ENCODE measurements around the gene KCTD2.
"Not testable (repeated sequence)": the region's sequence is repeated elsewhere in the genome, so short reads cannot be mapped to it uniquely, and the experiment has no call there.

The KCTD2 gene

DNA sequence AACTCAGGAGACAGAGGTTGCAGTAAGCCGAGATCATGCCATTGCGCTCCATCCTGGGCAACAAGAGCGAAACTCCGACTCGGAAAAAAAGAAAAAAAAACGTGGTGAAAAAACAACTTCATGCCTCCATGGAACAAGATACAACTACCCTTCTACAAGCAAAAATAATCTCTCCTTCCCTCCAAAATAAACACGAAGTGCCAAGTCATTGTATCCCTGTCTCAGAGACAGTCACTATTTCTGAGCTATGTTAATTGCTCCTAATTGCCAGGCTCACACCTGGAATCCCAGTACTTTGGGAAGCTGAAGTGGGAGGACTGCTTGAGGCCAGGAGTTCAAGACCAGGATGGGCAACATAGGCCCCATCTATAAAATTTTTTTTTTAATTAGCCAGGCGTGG lies 21.7 kb downstream of the KCTD2 start:
- no peaks in the 10 kb centered on the region for H3K9me2 ChIP-seq (replicated peaks; ENCODE audit: control insufficient read depth, low read length)
- no peaks in the 10 kb centered on the region for H3K9me3 ChIP-seq (ENCODE audit: control insufficient read depth, insufficient read depth, low read length)
- H3K4me1 ChIP-seq (ENCODE audit: control insufficient read depth, low read length) = no peaks in the 10 kb centered on the region
- no peak overlapping the region for H3K27ac ChIP-seq (ENCODE audit: low read depth, low read length)
- no peak overlapping the region for H3K4me3 ChIP-seq (ENCODE audit: low read length)
- no peaks in the 10 kb centered on the region for H4K20me1 ChIP-seq (ENCODE audit: control insufficient read depth, insufficient read depth, low read depth, low read length)
- H3K27me3 ChIP-seq (ENCODE audit: control insufficient read depth, low read length) = no peaks in the 10 kb centered on the region
- TF ChIP-seq, protein P1, sequence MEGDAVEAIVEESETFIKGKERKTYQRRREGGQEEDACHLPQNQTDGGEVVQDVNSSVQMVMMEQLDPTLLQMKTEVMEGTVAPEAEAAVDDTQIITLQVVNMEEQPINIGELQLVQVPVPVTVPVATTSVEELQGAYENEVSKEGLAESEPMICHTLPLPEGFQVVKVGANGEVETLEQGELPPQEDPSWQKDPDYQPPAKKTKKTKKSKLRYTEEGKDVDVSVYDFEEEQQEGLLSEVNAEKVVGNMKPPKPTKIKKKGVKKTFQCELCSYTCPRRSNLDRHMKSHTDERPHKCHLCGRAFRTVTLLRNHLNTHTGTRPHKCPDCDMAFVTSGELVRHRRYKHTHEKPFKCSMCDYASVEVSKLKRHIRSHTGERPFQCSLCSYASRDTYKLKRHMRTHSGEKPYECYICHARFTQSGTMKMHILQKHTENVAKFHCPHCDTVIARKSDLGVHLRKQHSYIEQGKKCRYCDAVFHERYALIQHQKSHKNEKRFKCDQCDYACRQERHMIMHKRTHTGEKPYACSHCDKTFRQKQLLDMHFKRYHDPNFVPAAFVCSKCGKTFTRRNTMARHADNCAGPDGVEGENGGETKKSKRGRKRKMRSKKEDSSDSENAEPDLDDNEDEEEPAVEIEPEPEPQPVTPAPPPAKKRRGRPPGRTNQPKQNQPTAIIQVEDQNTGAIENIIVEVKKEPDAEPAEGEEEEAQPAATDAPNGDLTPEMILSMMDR (IDR thresholded peaks at IDR 0.05; ENCODE audit: low read depth, low read length, poor library complexity, severe bottlenecking) = no peak
- no peak for TF ChIP-seq EZH2phosphoT487 (IDR thresholded peaks at IDR 0.05; ENCODE audit: borderline replicate concordance, low read length)
- no peaks in the 10 kb centered on the region for H3F3A ChIP-seq (ENCODE audit: control insufficient read depth, insufficient read depth)
- H3K4me2 ChIP-seq (ENCODE audit: low read length) = no peak overlapping the region
- no peaks in the 10 kb centered on the region for H3K36me3 ChIP-seq (ENCODE audit: control insufficient read depth, low read length)
- no peaks in the 10 kb centered on the region for H3K79me2 ChIP-seq (ENCODE audit: control insufficient read depth, low read length)

DNA sequence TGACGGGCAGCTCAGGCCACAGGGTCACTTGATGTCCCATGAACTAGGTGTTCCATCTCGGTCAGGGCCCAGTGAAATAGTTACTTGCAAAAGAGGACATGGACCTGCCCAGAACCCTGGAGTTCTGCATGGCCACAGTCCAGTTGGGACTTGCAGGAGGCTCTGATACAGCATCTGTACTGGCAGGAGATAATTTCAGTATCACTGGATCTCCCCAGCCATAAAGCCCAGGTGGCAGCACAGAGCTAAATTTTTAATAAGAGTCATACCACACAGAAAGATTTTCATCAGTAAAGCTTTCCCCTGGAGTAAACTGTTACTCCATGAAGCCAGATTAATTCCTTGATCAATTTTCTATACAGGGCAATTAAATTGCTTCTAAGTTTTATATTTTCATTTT lies 22.8 kb downstream of the KCTD2 start:
- no peak for TF ChIP-seq EZH2phosphoT487 (IDR thresholded peaks at IDR 0.05; ENCODE audit: borderline replicate concordance, low read length)
- TF ChIP-seq, protein P1 (IDR thresholded peaks at IDR 0.05; ENCODE audit: low read depth, low read length, poor library complexity, severe bottlenecking) = peak; percentile 36
- Histone ChIP-seq H3K4me3 (ENCODE audit: low read length) (no peak overlapping the region), H3K27ac (ENCODE audit: low read depth, low read length) (no peak overlapping the region), H3F3A (ENCODE audit: control insufficient read depth, insufficient read depth) (no peaks in the 10 kb centered on the region), H4K20me1 (ENCODE audit: control insufficient read depth, insufficient read depth, low read depth, low read length) (no peaks in the 10 kb centered on the region), H3K4me2 (ENCODE audit: low read length) (no peak overlapping the region), H3K9me3 (ENCODE audit: control insufficient read depth, insufficient read depth, low read length) (no peaks in the 10 kb centered on the region), H3K4me1 (ENCODE audit: control insufficient read depth, low read length) (no peaks in the 10 kb centered on the region), H3K36me3 (ENCODE audit: control insufficient read depth, low read length) (no peaks in the 10 kb centered on the region), H3K79me2 (ENCODE audit: control insufficient read depth, low read length) (no peaks in the 10 kb centered on the region), H3K9me2 (replicated peaks; ENCODE audit: control insufficient read depth, low read length) (no peaks in the 10 kb centered on the region), H3K27me3 (ENCODE audit: control insufficient read depth, low read length) (no peaks in the 10 kb centered on the region)

DNA sequence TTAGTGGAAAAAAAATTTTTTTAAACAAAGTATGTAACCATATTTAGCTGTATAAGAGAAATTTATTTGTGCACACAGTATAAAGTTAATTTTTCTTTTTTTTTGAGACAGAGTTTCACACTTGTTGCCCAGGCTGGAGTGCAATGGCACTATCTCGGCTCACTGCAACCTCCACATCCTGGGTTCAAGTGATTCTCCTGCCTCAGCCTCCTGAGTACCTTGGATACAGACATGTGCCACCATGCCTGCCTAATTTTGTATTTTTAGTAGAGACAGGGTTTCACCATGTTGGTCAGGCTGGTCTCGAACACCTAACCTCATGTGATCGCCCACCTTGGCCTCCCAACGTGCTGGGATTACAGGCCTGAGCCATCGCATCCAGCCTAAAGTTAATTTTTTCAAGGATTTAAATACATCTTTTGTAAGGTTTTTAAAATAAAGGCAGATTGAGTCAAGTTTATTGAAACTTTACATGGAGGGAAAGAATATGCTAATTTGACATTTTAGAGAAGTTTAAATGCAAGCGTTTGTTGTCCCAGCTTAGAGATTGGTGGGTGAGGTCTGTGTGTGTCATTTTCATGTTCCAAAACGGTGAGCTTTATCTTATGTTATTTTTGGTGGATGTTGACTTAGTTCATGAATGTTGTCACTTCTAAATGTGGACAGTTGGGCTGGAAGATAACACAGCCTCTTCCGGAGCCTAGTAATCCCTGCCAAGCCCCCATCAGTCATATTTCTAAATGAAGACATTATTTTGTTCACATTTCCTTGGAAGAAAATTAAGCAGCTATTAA lies 24.6 kb downstream of the KCTD2 start:
- H3K4me2 ChIP-seq (ENCODE audit: low read length) = not testable (repeated sequence)

DNA sequence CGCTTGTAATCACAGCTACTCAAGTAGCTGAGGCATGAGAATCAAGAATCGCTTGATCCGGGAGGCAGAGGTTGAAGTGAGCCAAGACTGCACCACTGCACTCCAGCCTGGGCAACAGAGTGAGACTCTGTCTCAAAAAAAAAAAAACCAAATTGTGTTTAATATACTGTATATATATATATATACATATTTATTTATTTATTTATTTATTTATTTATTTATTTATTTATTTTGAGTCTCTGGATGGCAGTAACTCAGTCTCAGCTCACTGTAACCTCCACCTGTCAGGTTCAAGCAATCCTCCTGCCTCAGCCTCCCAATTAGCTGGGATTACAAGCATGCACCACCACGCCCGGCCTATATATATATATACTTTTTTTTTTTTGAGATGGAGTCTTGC lies 25.9 kb downstream of the KCTD2 start:
- peaks cover 12% of the 10 kb centered on the region for H3K27me3 ChIP-seq (ENCODE audit: control insufficient read depth, low read length)

More for the DNA sequence above, 24.6 kb downstream of the KCTD2 start:
- H3K4me1 ChIP-seq (ENCODE audit: control insufficient read depth, low read length); H3K4me3 ChIP-seq (ENCODE audit: low read length); H3K79me2 ChIP-seq (ENCODE audit: control insufficient read depth, low read length); H3F3A ChIP-seq (ENCODE audit: control insufficient read depth, insufficient read depth); H3K9me3 ChIP-seq (ENCODE audit: control insufficient read depth, insufficient read depth, low read length); H3K27me3 ChIP-seq (ENCODE audit: control insufficient read depth, low read length); H3K9me2 ChIP-seq (replicated peaks; ENCODE audit: control insufficient read depth, low read length); H3K36me3 ChIP-seq (ENCODE audit: control insufficient read depth, low read length); H3K27ac ChIP-seq (ENCODE audit: low read depth, low read length); H4K20me1 ChIP-seq (ENCODE audit: control insufficient read depth, insufficient read depth, low read depth, low read length): not testable (repeated sequence)

More for the DNA sequence above, 25.9 kb downstream of the KCTD2 start:
- not testable (repeated sequence) for H3K27ac ChIP-seq (ENCODE audit: low read depth, low read length); H3F3A ChIP-seq (ENCODE audit: control insufficient read depth, insufficient read depth); H3K4me3 ChIP-seq (ENCODE audit: low read length); H3K9me3 ChIP-seq (ENCODE audit: control insufficient read depth, insufficient read depth, low read length); H4K20me1 ChIP-seq (ENCODE audit: control insufficient read depth, insufficient read depth, low read depth, low read length); H3K79me2 ChIP-seq (ENCODE audit: control insufficient read depth, low read length); H3K36me3 ChIP-seq (ENCODE audit: control insufficient read depth, low read length); H3K4me1 ChIP-seq (ENCODE audit: control insufficient read depth, low read length); H3K4me2 ChIP-seq (ENCODE audit: low read length); H3K9me2 ChIP-seq (replicated peaks; ENCODE audit: control insufficient read depth, low read length)

Measured in DOHH2 (cell line).